ENCODE data around the gene SOCS1. TPM values are rescaled to one million over a fixed set of nuclear protein-coding genes. Genes with fewer than 3 reads are reported as not detected.

The SOCS1 gene
- total and polyA plus RNA-seq, 2 of the 8 experiments (the other 6 are each of a cell fraction or from before 2014, with no cell fraction given) = 21.0 to 48.9 TPM

DNA sequence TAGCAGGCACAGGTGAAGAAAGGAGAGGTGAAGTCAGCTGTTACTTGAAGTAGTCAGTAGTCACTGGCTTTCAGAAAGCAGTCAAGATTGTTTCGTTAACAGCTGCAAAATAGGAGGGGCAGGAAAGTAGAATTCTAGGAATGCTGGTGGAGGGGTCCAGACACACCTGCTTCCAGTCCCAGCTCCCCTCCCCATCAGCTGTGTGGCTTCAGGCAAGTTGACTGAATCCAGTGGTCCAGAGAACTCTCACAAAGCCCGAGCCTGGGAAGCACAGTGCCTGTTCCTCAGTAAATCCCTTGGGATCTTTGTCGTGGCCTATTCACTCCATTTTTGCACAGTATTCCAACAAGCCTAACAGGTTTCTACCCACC, 4.6 kb upstream of the SOCS1 start:
- H3K23me2 ChIP-seq (ENCODE audit: low read depth, low read length) = peaks cover 9% of the 10 kb centered on the region
- no peaks in the 10 kb centered on the region for H3K79me2 ChIP-seq (ENCODE audit: control insufficient read depth in 1 of 2, insufficient read depth in 2 of 2, low read length in 2 of 2)
- H3K14ac ChIP-seq (ENCODE audit: insufficient read length) = no peak overlapping the region
- CTCF ChIA-PET (ENCODE audit: partially characterized antibody) = interaction anchor here (0.7 to 6.8 kb wide), 10 partner anchors 10 to 293 kb away, joined by 3 to 79 read pairs (median 5); partner anchors contain the start of genes PRM3 and TNP2
- no peak overlapping the region for H3K56ac ChIP-seq (replicated peaks; ENCODE audit: insufficient read length, low read depth, low read length)
- WGBS, 2 experiments (ENCODE audit: extremely low coverage in 1 of 2, insufficient coverage in 1 of 2, insufficient read length in 1 of 2, insufficient replicate concordance in 2 of 2, low coverage in 1 of 2, low lambda C conversion rate in 2 of 2, missing lambda C conversion rate in 1 of 2) = 79% methylated on average over 3 of the region's 3 CpGs; no CpG with 5 or more reads in 1 of the 2 experiments
- no peak overlapping the region for H2BK120ac ChIP-seq (replicated peaks; ENCODE audit: low read depth, low read length)
- no peak overlapping the region for H3K4me2 ChIP-seq (ENCODE audit: insufficient read depth in 1 of 2, low read depth in 2 of 2, low read length in 2 of 2)
- H2AFZ ChIP-seq (ENCODE audit: low read length) = no peak overlapping the region
- no peak overlapping the region for H3K18ac ChIP-seq (ENCODE audit: extremely low read depth, low read length)
- H2BK20ac ChIP-seq (ENCODE audit: low read length) = no peak overlapping the region
- no peak overlapping the region for H2BK5ac ChIP-seq (ENCODE audit: low read depth, low read length)
- POLR2A ChIA-PET (ENCODE audit: partially characterized antibody) = interaction anchor here (0.6 to 2.4 kb wide), 7 partner anchors 9 to 109 kb away, joined by 3 to 6 read pairs (median 3); no protein-coding TSS in a partner anchor
- no peaks in the 10 kb centered on the region for H3K36me3 ChIP-seq (ENCODE audit: control insufficient read depth in 2 of 4, insufficient read depth in 4 of 4, low read length in 3 of 4)
- no peak overlapping the region for H4K5ac ChIP-seq (ENCODE audit: insufficient read length, low read depth, low read length)
- no peak overlapping the region for H3K4ac ChIP-seq (replicated peaks; ENCODE audit: insufficient read length, low read depth, low read length)
- peak overlapping the region; percentile 53; the same call in 1 of the 2 replicates for H2BK12ac ChIP-seq (ENCODE audit: low read depth, low read length)
- H3K9me3 ChIP-seq (ENCODE audit: insufficient read depth in 2 of 2, low read depth in 1 of 2, low read length in 1 of 2) = no peaks in the 10 kb centered on the region
- TF ChIP-seq SUZ12 (IDR thresholded peaks at IDR 0.05; ENCODE audit: low read length) = no peak
- TF ChIP-seq BCL11A (IDR thresholded peaks at IDR 0.05; ENCODE audit: low read depth in 2 of 2, low read length in 2 of 2) = no peak
- no peak for TF ChIP-seq POLR2A (IDR thresholded peaks at IDR 0.05; ENCODE audit: control extremely low read depth in 1 of 2, low read depth in 2 of 2, low read length in 2 of 2)
- TF ChIP-seq TEAD4 (IDR thresholded peaks at IDR 0.05; ENCODE audit: low read depth, low read length) = peak; percentile 66; the same call in 1 of the 2 replicates
- no peak for TF ChIP-seq FOSL1 (IDR thresholded peaks at IDR 0.05; ENCODE audit: insufficient read depth, low read depth, low read length)
- no peak for TF ChIP-seq JUN (IDR thresholded peaks at IDR 0.05; ENCODE audit: low read depth, low read length)
- TF ChIP-seq TCF12 (IDR thresholded peaks at IDR 0.05; ENCODE audit: low read depth, low read length) = 0 out of 2 replicates have a peak, but pooled peaks have one; percentile 26
- TF ChIP-seq, protein P1, sequence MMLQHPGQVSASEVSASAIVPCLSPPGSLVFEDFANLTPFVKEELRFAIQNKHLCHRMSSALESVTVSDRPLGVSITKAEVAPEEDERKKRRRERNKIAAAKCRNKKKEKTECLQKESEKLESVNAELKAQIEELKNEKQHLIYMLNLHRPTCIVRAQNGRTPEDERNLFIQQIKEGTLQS (IDR thresholded peaks at IDR 0.05; ENCODE audit: insufficient read depth, low read depth, low read length) = no peak
- 0 out of 4 replicates have a peak, but pooled peaks of 1 of the 2 experiments have one; percentile 22 for TF ChIP-seq SIN3A (conservative IDR thresholded peaks at IDR 0.05 in 1 of 2, IDR thresholded peaks at IDR 0.05 in 1 of 2; ENCODE audit: low read depth in 1 of 2, low read length in 2 of 2)
- TF ChIP-seq EP300 (IDR thresholded peaks at IDR 0.05; ENCODE audit: borderline replicate concordance in 1 of 2, low read depth in 2 of 2, low read length in 2 of 2) = no peak
- H4K8ac ChIP-seq (ENCODE audit: extremely low read depth, insufficient read depth, low read length) = no peak overlapping the region
- peaks cover 0 to 8% (median 1%) of the 10 kb centered on the region in 4 experiments; a peak in 4 of 7 replicates for H3K4me1 ChIP-seq (replicated peaks in 1 of 4; ENCODE audit: control insufficient read depth in 3 of 4, insufficient read depth in 4 of 4, low read length in 3 of 4)
- no peak overlapping the region for H3K4me3 ChIP-seq (ENCODE audit: extremely low read depth in 1 of 4, insufficient read depth in 2 of 4, low read depth in 3 of 4, low read length in 4 of 4)
- H3K27ac ChIP-seq (ENCODE audit: low read depth, low read length) = no peak overlapping the region
- FAIRE-seq (no peak), DNase-seq (ENCODE audit: low read depth in 1 of 2, low spot score in 2 of 2) (no peak)
- H3K23ac ChIP-seq (ENCODE audit: insufficient read length) = no peak overlapping the region
- H4K20me1 ChIP-seq (replicated peaks in 1 of 2; ENCODE audit: control insufficient read depth in 1 of 2, insufficient read depth in 2 of 2, low read length in 2 of 2) = no peaks in the 10 kb centered on the region
- no peak overlapping the region for H2BK15ac ChIP-seq (ENCODE audit: low read length)
- no peak overlapping the region for H3K9ac ChIP-seq (replicated peaks in 1 of 4; ENCODE audit: extremely low read depth in 1 of 4, low read depth in 3 of 4, low read length in 3 of 4)
- H2AK5ac ChIP-seq (ENCODE audit: low read depth, low read length) = peak overlapping the region; percentile 47; the same call in 1 of the 2 replicates
- no peaks in the 10 kb centered on the region; a peak in 1 of 7 replicates for H3K27me3 ChIP-seq (replicated peaks in 1 of 4; ENCODE audit: control insufficient read depth in 3 of 4, extremely low read depth in 1 of 4, insufficient read depth in 3 of 4, low read length in 3 of 4)
- H4K91ac ChIP-seq (replicated peaks; ENCODE audit: insufficient read length, low read length) = peak overlapping the region; percentile 17
- H3K79me1 ChIP-seq (ENCODE audit: low read depth, low read length) = no peaks in the 10 kb centered on the region

Measured in H1 (cell line).